Measurements from ENCODE around the gene ATP1A3. TPM values are rescaled to one million over a fixed set of nuclear protein-coding genes. Genes with fewer than 3 reads are reported as not detected.

The ATP1A3 gene
- total and polyA plus RNA-seq, 2 of the 13 experiments (the other 11 are each of a cell fraction or from before 2014, with no cell fraction given), result 0.01 to 0.04 TPM

- 0 out of 2 replicates have a peak, but pooled peaks have one; percentile 40 for TF ChIP-seq NFKB2 (CRISPR knock-in tag; IDR thresholded peaks at IDR 0.05; ENCODE audit: borderline replicate concordance)
- TF ChIP-seq ZNF468 (CRISPR knock-in tag; IDR thresholded peaks at IDR 0.05), result 0 out of 2 replicates have a peak, but pooled peaks have one; percentile 49
- 0 out of 2 replicates have a peak, but pooled peaks have one; percentile 17 for TF ChIP-seq RFXAP (CRISPR knock-in tag; IDR thresholded peaks at IDR 0.05; ENCODE audit: borderline replicate concordance)
- TF ChIP-seq ZNF142 (CRISPR knock-in tag; IDR thresholded peaks at IDR 0.05), result no peak
- TF ChIP-seq MXD1 (CRISPR knock-in tag; IDR thresholded peaks at IDR 0.05), result no peak
- 0 out of 2 replicates have a peak, but pooled peaks have one; percentile 24 for TF ChIP-seq RXRB (CRISPR knock-in tag; IDR thresholded peaks at IDR 0.05; ENCODE audit: borderline replicate concordance)
- TF ChIP-seq KDM4B (CRISPR knock-in tag; IDR thresholded peaks at IDR 0.05), result 0 out of 2 replicates have a peak, but pooled peaks have one; percentile 39
- 0 out of 2 replicates have a peak, but pooled peaks have one; percentile 19 for TF ChIP-seq SNAPC5 (CRISPR knock-in tag; IDR thresholded peaks at IDR 0.05; ENCODE audit: borderline replicate concordance)
- 0 out of 2 replicates have a peak, but pooled peaks have one; percentile 1 for TF ChIP-seq ZNF839 (CRISPR knock-in tag; IDR thresholded peaks at IDR 0.05; ENCODE audit: borderline replicate concordance)
- 0 out of 2 replicates have a peak, but pooled peaks have one; percentile 9 for TF ChIP-seq ZNF567 (CRISPR knock-in tag; IDR thresholded peaks at IDR 0.05; ENCODE audit: borderline replicate concordance)
- peak; percentile 68; the same call in 1 of the 2 replicates for TF ChIP-seq ZNF234 (CRISPR knock-in tag; conservative IDR thresholded peaks at IDR 0.05)
- no peak for TF ChIP-seq ZNF563 (CRISPR knock-in tag; IDR thresholded peaks at IDR 0.05)
- peak; percentile 68 to 83 for TF ChIP-seq POLR2A (IDR thresholded peaks at IDR 0.05; ENCODE audit: insufficient read depth in 1 of 2, low read depth in 2 of 2, low read length in 2 of 2)
- TF ChIP-seq ZNF431 (CRISPR knock-in tag; IDR thresholded peaks at IDR 0.05; ENCODE audit: borderline replicate concordance, low read depth), result 0 out of 2 replicates have a peak, but pooled peaks have one; percentile 37
- TF ChIP-seq TAF1 (CRISPR knock-in tag; IDR thresholded peaks at IDR 0.05), result peak; percentile 60
- peak; percentile 42; the same call in 1 of the 2 replicates for TF ChIP-seq ZHX1 (CRISPR knock-in tag; IDR thresholded peaks at IDR 0.05; ENCODE audit: low read depth)
- peak; percentile 32; the same call in 1 of the 2 replicates for TF ChIP-seq ZBTB7A (CRISPR knock-in tag; IDR thresholded peaks at IDR 0.05)
- peak; percentile 6; the same call in 1 of the 2 replicates for TF ChIP-seq YEATS4 (CRISPR knock-in tag; IDR thresholded peaks at IDR 0.05; ENCODE audit: borderline replicate concordance)
- TF ChIP-seq ZNF572 (CRISPR knock-in tag; IDR thresholded peaks at IDR 0.05), result peak; percentile 16; the same call in 1 of the 2 replicates
Measured at GRCh38 chr19:41958367-41959055, 35.5 kb downstream of the ATP1A3 start (continued).

All from HepG2 (cell line).